ENCODE measurements around the gene INAFM1. TPM values are rescaled to one million over a fixed set of nuclear protein-coding genes. Genes with fewer than 3 reads are reported as not detected.

The INAFM1 gene
- total and polyA plus RNA-seq, 2 donors (not counting 1 experiment from before 2014, with no cell fraction given) = 6.6 to 13.6 TPM

DNA sequence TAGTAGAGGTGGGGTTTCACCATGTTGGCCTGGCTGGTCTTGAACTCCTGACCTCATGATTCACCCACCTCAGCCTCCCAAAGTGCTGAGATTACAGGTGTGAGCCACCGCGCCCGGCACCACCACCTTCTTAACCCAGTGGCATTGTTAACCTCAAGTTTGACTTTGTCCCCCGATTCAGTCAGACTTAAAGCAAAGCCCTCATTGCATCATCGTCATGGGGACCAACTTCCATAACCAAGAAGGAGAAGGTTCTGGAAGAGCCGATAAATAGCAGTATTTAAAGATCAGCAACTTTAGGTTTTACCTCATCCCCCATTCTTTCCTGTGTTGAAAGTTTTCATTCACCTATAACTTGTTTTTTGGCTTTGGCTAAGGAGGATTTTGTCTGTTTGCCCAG is 6.7 kb upstream of the INAFM1 start:
- ATAC-seq (ENCODE audit: low read depth) (no peak), DNase-seq (no peak)
- H2AFZ ChIP-seq (ENCODE audit: insufficient read depth, low read depth, low read length, poor library complexity, severe bottlenecking) = no peak overlapping the region
- H3K36me3 ChIP-seq (replicated peaks in 1 of 2; ENCODE audit: control extremely low read depth in 1 of 2, control insufficient read depth in 1 of 2, extremely low read depth in 1 of 2, insufficient read depth in 2 of 2, low read length in 1 of 2) = peaks cover 0 to 37% of the 10 kb centered on the region in 2 experiments
- ChIA-PET POLR2A (no interaction called here), CTCF (no interaction called here)
- no peaks in the 10 kb centered on the region for H3K9me3 ChIP-seq (ENCODE audit: control extremely low read depth in 1 of 3, control insufficient read depth in 2 of 3, insufficient read depth in 1 of 3, low read length in 2 of 3)
- peaks cover 5 to 9% of the 10 kb centered on the region in 2 donors for H3K4me1 ChIP-seq (ENCODE audit: control insufficient read depth in 2 of 2, insufficient read depth in 2 of 2, low read length in 2 of 2)
- H3K4me3 Mint-ChIP-seq = no peak overlapping the region
- no peak overlapping the region for H3K4me2 ChIP-seq (replicated peaks; ENCODE audit: low read depth, low read length, poor library complexity, severe bottlenecking)
- no peaks in the 10 kb centered on the region for H3K27me3 ChIP-seq (replicated peaks in 1 of 4; ENCODE audit: control extremely low read depth in 1 of 4, control insufficient read depth in 3 of 4, insufficient read depth in 4 of 4, low read length in 3 of 4)
- H3K4me1 Mint-ChIP-seq = peaks cover 10% of the 10 kb centered on the region
- no peak overlapping the region for H3K9ac ChIP-seq (ENCODE audit: low read length)
- TF ChIP-seq, protein P1, sequence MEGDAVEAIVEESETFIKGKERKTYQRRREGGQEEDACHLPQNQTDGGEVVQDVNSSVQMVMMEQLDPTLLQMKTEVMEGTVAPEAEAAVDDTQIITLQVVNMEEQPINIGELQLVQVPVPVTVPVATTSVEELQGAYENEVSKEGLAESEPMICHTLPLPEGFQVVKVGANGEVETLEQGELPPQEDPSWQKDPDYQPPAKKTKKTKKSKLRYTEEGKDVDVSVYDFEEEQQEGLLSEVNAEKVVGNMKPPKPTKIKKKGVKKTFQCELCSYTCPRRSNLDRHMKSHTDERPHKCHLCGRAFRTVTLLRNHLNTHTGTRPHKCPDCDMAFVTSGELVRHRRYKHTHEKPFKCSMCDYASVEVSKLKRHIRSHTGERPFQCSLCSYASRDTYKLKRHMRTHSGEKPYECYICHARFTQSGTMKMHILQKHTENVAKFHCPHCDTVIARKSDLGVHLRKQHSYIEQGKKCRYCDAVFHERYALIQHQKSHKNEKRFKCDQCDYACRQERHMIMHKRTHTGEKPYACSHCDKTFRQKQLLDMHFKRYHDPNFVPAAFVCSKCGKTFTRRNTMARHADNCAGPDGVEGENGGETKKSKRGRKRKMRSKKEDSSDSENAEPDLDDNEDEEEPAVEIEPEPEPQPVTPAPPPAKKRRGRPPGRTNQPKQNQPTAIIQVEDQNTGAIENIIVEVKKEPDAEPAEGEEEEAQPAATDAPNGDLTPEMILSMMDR (IDR thresholded peaks at IDR 0.05) = no peak
- no peak for TF ChIP-seq EZH2 (IDR thresholded peaks at IDR 0.05; ENCODE audit: borderline replicate concordance, insufficient read depth, low read depth, low read length, poor library complexity, severe bottlenecking)
- H3K27me3 Mint-ChIP-seq = no peaks in the 10 kb centered on the region
- H4K20me1 ChIP-seq (ENCODE audit: control insufficient read depth, insufficient read depth, low read length, poor library complexity, severe bottlenecking) = peaks cover 4% of the 10 kb centered on the region
- 100% methylated on average over 1 of the region's 6 CpGs for WGBS (ENCODE audit: insufficient coverage)
- intact Hi-C loops (cut with micrococcal nuclease) = no loop called here
- H3K27ac Mint-ChIP-seq = no peak overlapping the region
- H3K9me3 Mint-ChIP-seq (ENCODE audit: insufficient read depth) = no peaks in the 10 kb centered on the region
- no peak overlapping the region for H3K4me3 ChIP-seq (ENCODE audit: control extremely low read depth in 1 of 5, extremely low read depth in 1 of 5, insufficient read depth in 1 of 5, low read depth in 2 of 5, low read length in 4 of 5)
- no peaks in the 10 kb centered on the region for H3K79me2 ChIP-seq (ENCODE audit: control insufficient read depth, insufficient read depth, low read length)
- no peak overlapping the region for H3K27ac ChIP-seq (ENCODE audit: low read length in 2 of 2)

DNA sequence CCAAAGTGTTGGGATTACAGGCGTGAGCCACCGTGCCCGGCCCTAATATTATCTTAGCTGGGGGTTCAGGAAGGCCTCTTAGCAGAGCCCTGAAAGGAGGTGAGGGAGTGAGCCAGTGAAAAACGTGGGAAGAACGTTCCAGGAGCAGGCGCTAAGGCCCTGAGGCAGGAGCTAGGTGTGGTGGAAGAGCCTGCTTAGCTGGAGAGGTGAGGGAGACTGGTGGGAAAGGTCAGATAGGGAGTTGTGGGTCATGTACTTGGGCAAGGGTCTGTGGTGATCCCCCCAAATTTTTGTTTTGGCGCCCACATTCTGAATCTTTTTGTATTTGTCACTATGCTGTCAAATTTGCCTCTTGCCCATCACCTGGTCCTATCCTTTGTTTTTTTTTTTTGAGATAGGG is 5.1 kb upstream of the INAFM1 start:
- no peaks in the 10 kb centered on the region for H3K27me3 Mint-ChIP-seq
- TF ChIP-seq, protein P1 (IDR thresholded peaks at IDR 0.05) = no peak
- no peak for TF ChIP-seq EZH2 (IDR thresholded peaks at IDR 0.05; ENCODE audit: borderline replicate concordance, insufficient read depth, low read depth, low read length, poor library complexity, severe bottlenecking)
- CTCF ChIA-PET = interaction anchor here (0.8 kb wide), 1 partner anchor 26 kb away, joined by 3 read pairs; no protein-coding TSS in a partner anchor
- Histone ChIP-seq H3K4me1 (ENCODE audit: control insufficient read depth in 2 of 2, insufficient read depth in 2 of 2, low read length in 2 of 2) (peaks cover 5 to 11% of the 10 kb centered on the region in 2 donors), H3K4me2 (replicated peaks; ENCODE audit: low read depth, low read length, poor library complexity, severe bottlenecking) (no peak overlapping the region), H3K4me3 (ENCODE audit: control extremely low read depth in 1 of 5, extremely low read depth in 1 of 5, insufficient read depth in 1 of 5, low read depth in 2 of 5, low read length in 4 of 5) (no peak overlapping the region), H4K20me1 (ENCODE audit: control insufficient read depth, insufficient read depth, low read length, poor library complexity, severe bottlenecking) (peaks cover 4% of the 10 kb centered on the region), H3K9ac (ENCODE audit: low read length) (no peak overlapping the region), H3K79me2 (ENCODE audit: control insufficient read depth, insufficient read depth, low read length) (no peaks in the 10 kb centered on the region), H3K27me3 (replicated peaks in 1 of 4; ENCODE audit: control extremely low read depth in 1 of 4, control insufficient read depth in 3 of 4, insufficient read depth in 4 of 4, low read length in 3 of 4) (no peaks in the 10 kb centered on the region), H3K36me3 (replicated peaks in 1 of 2; ENCODE audit: control extremely low read depth in 1 of 2, control insufficient read depth in 1 of 2, extremely low read depth in 1 of 2, insufficient read depth in 2 of 2, low read length in 1 of 2) (peaks cover 0 to 33% of the 10 kb centered on the region in 2 experiments), H3K27ac (ENCODE audit: low read length in 2 of 2) (no peak overlapping the region), H3K9me3 (ENCODE audit: control extremely low read depth in 1 of 3, control insufficient read depth in 2 of 3, insufficient read depth in 1 of 3, low read length in 2 of 3) (no peaks in the 10 kb centered on the region), H2AFZ (ENCODE audit: insufficient read depth, low read depth, low read length, poor library complexity, severe bottlenecking) (no peak overlapping the region)
- peaks cover 14% of the 10 kb centered on the region for H3K4me1 Mint-ChIP-seq
- WGBS (ENCODE audit: insufficient coverage) = 97% methylated on average over 7 of the region's 7 CpGs
- intact Hi-C loops (cut with micrococcal nuclease) = no loop called here
- POLR2A ChIA-PET = no interaction called here
- no peaks in the 10 kb centered on the region for H3K9me3 Mint-ChIP-seq (ENCODE audit: insufficient read depth)
- no peak overlapping the region for H3K4me3 Mint-ChIP-seq
- no peak for ATAC-seq (ENCODE audit: low read depth)
- DNase-seq = no peak
- H3K27ac Mint-ChIP-seq = no peak overlapping the region

Measured in B cell (primary cell).